Endodermal cell (in vitro differentiated cells): ENCODE results near the gene CTNND2. TPM values are rescaled to one million over a fixed set of nuclear protein-coding genes. Genes with fewer than 3 reads are reported as not detected.

ENCODE experiments used
- DNase-seq: peaks from one replicate; pipeline ENCODE4 v3.0.0-alpha.2; 2017
- H3K27ac ChIP-seq: 2 replicates; pipeline ENCODE4 v1.5.1; 2013; ENCODE audit warnings: mild to moderate bottlenecking, low read depth, low read length, moderate library complexity
- H3K27me3 ChIP-seq: 2 replicates; pipeline ENCODE4 v1.6.1; 2013; ENCODE audit warnings: mild to moderate bottlenecking, low read length, moderate library complexity; ENCODE audit not compliant: insufficient read depth, control insufficient read depth, poor library complexity, severe bottlenecking
- H3K36me3 ChIP-seq: 2 replicates; pipeline ENCODE4 v1.7.0; 2013; ENCODE audit warnings: mild to moderate bottlenecking, low read length, moderate library complexity; ENCODE audit not compliant: control insufficient read depth, insufficient read depth
- H3K4me1 ChIP-seq: one replicate; pipeline ENCODE4 v1.7.0; 2013; ENCODE audit warnings: low read length; ENCODE audit not compliant: control insufficient read depth, insufficient read depth
- H3K4me3 ChIP-seq: 2 replicates; pipeline ENCODE4 v1.5.1; 2013; ENCODE audit warnings: mild to moderate bottlenecking, low read length, moderate library complexity
- H3K9ac ChIP-seq: 2 replicates; pipeline ENCODE4 v1.6.1; 2013; ENCODE audit warnings: mild to moderate bottlenecking, low read length, moderate library complexity; ENCODE audit not compliant: poor library complexity, severe bottlenecking; ENCODE audit errors: extremely low read depth
- H3K9me3 ChIP-seq: 2 replicates; pipeline ENCODE4 v1.6.1; 2013; ENCODE audit warnings: mild to moderate bottlenecking, low read length, moderate library complexity; ENCODE audit not compliant: control insufficient read depth
- H3K27ac Mint-ChIP-seq: 2 replicates; pipeline ENCODE4 v1.8.0; 2020; ENCODE audit warnings: mixed read lengths
- H3K27me3 Mint-ChIP-seq: 2 replicates; pipeline ENCODE4 v1.8.0; 2021; ENCODE audit warnings: mild to moderate bottlenecking, mixed read lengths; ENCODE audit not compliant: insufficient read depth
- H3K36me3 Mint-ChIP-seq: 2 replicates; pipeline ENCODE4 v1.8.0; 2020; ENCODE audit warnings: low read depth, mixed read lengths
- H3K4me1 Mint-ChIP-seq: 2 replicates; pipeline ENCODE4 v1.8.0; 2020; ENCODE audit warnings: mixed read lengths
- H3K4me3 Mint-ChIP-seq: 2 replicates; pipeline ENCODE4 v1.8.0; 2020; ENCODE audit warnings: mild to moderate bottlenecking, moderate library complexity, mixed read lengths
- H3K9me3 Mint-ChIP-seq: 2 replicates; pipeline ENCODE4 v1.8.0; 2020; ENCODE audit warnings: mild to moderate bottlenecking, mixed read lengths
- WGBS, 2 experiments: methylation state at CpG; one replicate each; pipeline versions ENCODE4 v1.1.5 to v1.1.7; 2013; ENCODE audit warnings: missing lambda C conversion rate in 2 of 2, mixed read lengths in 1 of 2; ENCODE audit not compliant: insufficient coverage in 1 of 2, insufficient read length in 1 of 2; 5-methylcytosine and 5-hydroxymethylcytosine counted together
- total RNA-seq, 2 donors: library from RNA; stranded (reverse); fragmentation: NEBNext Ultra II Directional in 1 of 2; extraction: Animal tissue kit (Norgen Biotek cat#: 25700) in 1 of 2; gene quantifications; 2 replicates in 1 of 2; 3 replicates in 1 of 2; pipeline ENCODE4 v1.2.1, GENCODE V29; 2021
- TF ChIP-seq, protein P1 (sequence below): fragments of 200-600 bp; sonication (generic); conservative IDR thresholded peaks from 2 replicates; pipeline ENCODE4 v1.5.0; 2021; ENCODE audit warnings: antibody characterized with exemption, mild to moderate bottlenecking

CTNND2 gene
- total RNA-seq, 2 donors from 2014 or later = 6.5 to 10.3 TPM

GRCh38 chr5:11650936-11651335, 253.3 kb downstream of the CTNND2 start:
- Histone ChIP-seq H3K4me1 (no peaks in the 10 kb centered on the region), H3K9me3 (no peaks in the 10 kb centered on the region), H3K36me3 (no peaks in the 10 kb centered on the region), H3K27me3 (no peaks in the 10 kb centered on the region), H3K9ac (no peak overlapping the region), H3K4me3 (no peak overlapping the region), H3K27ac (no peak overlapping the region)
- Mint-ChIP-seq H3K4me1 (no peaks in the 10 kb centered on the region), H3K36me3 (no peaks in the 10 kb centered on the region), H3K27me3 (no peaks in the 10 kb centered on the region), H3K27ac (no peak overlapping the region), H3K9me3 (peaks cover 3% of the 10 kb centered on the region), H3K4me3 (no peak overlapping the region)
- no peak for DNase-seq
- TF ChIP-seq, protein P1, sequence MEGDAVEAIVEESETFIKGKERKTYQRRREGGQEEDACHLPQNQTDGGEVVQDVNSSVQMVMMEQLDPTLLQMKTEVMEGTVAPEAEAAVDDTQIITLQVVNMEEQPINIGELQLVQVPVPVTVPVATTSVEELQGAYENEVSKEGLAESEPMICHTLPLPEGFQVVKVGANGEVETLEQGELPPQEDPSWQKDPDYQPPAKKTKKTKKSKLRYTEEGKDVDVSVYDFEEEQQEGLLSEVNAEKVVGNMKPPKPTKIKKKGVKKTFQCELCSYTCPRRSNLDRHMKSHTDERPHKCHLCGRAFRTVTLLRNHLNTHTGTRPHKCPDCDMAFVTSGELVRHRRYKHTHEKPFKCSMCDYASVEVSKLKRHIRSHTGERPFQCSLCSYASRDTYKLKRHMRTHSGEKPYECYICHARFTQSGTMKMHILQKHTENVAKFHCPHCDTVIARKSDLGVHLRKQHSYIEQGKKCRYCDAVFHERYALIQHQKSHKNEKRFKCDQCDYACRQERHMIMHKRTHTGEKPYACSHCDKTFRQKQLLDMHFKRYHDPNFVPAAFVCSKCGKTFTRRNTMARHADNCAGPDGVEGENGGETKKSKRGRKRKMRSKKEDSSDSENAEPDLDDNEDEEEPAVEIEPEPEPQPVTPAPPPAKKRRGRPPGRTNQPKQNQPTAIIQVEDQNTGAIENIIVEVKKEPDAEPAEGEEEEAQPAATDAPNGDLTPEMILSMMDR = no peak
- 40 to 61% methylated on average over 1 of the region's 1 CpG for WGBS, 2 experiments

DNA sequence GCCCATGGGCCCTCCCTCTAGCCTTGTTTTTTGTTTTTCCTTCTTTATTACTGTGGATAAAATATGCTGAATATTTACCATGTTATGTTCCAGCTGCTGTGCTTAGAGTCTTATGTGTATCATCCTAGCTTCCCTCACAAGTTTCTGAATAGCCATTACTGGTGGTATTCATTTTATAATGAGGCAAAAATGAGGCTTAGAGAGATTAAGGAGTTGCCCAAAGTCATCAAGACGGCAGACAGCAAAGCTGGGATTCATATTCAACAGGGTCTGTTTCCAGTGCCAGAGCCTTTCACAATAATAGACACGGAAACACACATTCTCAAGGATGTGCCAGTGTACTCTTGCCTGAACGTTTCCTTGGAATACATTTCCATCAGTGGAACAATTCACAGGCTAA, 258.1 kb downstream of the CTNND2 start:
- H3K27ac Mint-ChIP-seq = no peak overlapping the region
- TF ChIP-seq, protein P1 = no peak
- Histone ChIP-seq H3K27me3 (no peaks in the 10 kb centered on the region), H3K9ac (no peak overlapping the region), H3K4me3 (no peak overlapping the region), H3K27ac (no peak overlapping the region), H3K36me3 (no peaks in the 10 kb centered on the region), H3K4me1 (no peaks in the 10 kb centered on the region), H3K9me3 (no peaks in the 10 kb centered on the region)
- DNase-seq = no peak
- H3K4me1 Mint-ChIP-seq = no peaks in the 10 kb centered on the region
- peaks cover 4% of the 10 kb centered on the region for H3K9me3 Mint-ChIP-seq
- no peaks in the 10 kb centered on the region for H3K36me3 Mint-ChIP-seq
- WGBS, 2 experiments = 83 to 89% methylated on average over 3 of the region's 3 CpGs
- H3K27me3 Mint-ChIP-seq = no peaks in the 10 kb centered on the region
- H3K4me3 Mint-ChIP-seq = no peak overlapping the region

DNA sequence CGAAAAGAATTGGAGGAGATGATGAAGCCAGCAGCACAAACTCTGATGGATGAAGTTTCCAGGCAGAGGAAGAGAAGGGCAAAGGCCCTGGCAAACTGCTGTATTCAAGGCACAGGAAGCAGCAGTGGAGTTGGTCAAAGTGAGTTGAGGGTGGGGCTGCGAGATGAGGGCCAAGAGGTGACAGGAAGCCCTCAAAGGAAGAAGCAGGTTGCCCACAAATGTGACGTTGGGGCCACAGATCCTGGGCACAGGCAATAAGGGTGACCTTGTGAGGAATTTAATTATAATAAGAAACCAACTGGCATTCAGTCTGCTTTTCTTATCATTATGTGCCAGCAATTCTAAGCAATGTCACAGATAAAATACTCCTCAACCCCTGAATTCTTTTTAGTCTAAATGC, 261.8 kb downstream of the CTNND2 start:
- TF ChIP-seq, protein P1 = no peak
- 92 to 93% methylated on average over 2 to 3 of the region's 3 CpGs for WGBS, 2 experiments
- no peaks in the 10 kb centered on the region for H3K27me3 Mint-ChIP-seq
- H3K9me3 ChIP-seq = no peaks in the 10 kb centered on the region
- no peaks in the 10 kb centered on the region for H3K4me1 ChIP-seq
- peaks cover 2% of the 10 kb centered on the region for H3K9me3 Mint-ChIP-seq
- H3K27ac Mint-ChIP-seq = no peak overlapping the region
- H3K4me1 Mint-ChIP-seq = no peaks in the 10 kb centered on the region
- H3K27me3 ChIP-seq = no peaks in the 10 kb centered on the region
- no peak for DNase-seq
- H3K36me3 ChIP-seq = no peaks in the 10 kb centered on the region
- no peaks in the 10 kb centered on the region for H3K36me3 Mint-ChIP-seq
- no peak overlapping the region for H3K9ac ChIP-seq
- H3K27ac ChIP-seq = no peak overlapping the region
- no peak overlapping the region for H3K4me3 Mint-ChIP-seq
- no peak overlapping the region for H3K4me3 ChIP-seq
